HTERT RPE-1 (cell line): Measurements from ENCODE around the gene MAP3K20.
"Not testable (repeated sequence)": the region's sequence is repeated elsewhere in the genome, so short reads cannot be mapped to it uniquely, and the experiment has no call there.

Experiments used
- in situ Hi-C: fragments of 300-500 bp; cut with MboI; formaldehyde crosslinking; loops from 4 replicates; pipeline ENCODE4 v1.14.3; 2020; ENCODE audit warnings: low sequenced_read_pairs

MAP3K20 gene

GRCh38 chr2:173193925-173194324 lies 118.3 kb downstream of the MAP3K20 start:
- in situ Hi-C loops = no loop called here

- in situ Hi-C loops = no loop called here
Measured at GRCh38 chr2:173195100-173195499, 119.5 kb downstream of the MAP3K20 start.

- in situ Hi-C loops = no loop called here
Measured at GRCh38 chr2:173196080-173196479, 120.4 kb downstream of the MAP3K20 start.

- in situ Hi-C loops = no loop called here
Measured at GRCh38 chr2:173196638-173197037, 121.0 kb downstream of the MAP3K20 start.

GRCh38 chr2:173198327-173198726 lies 122.7 kb downstream of the MAP3K20 start:
- in situ Hi-C loops = no loop called here

GRCh38 chr2:173199294-173199693 lies 123.6 kb downstream of the MAP3K20 start:
- in situ Hi-C loops = no loop called here

GRCh38 chr2:173202570-173202969 lies 126.9 kb downstream of the MAP3K20 start:
- in situ Hi-C loops = no loop called here

GRCh38 chr2:173204316-173204715 lies 128.7 kb downstream of the MAP3K20 start:
- in situ Hi-C loops = no loop called here

- in situ Hi-C loops = no loop called here
Measured at GRCh38 chr2:173205375-173205774, 129.7 kb downstream of the MAP3K20 start.

- in situ Hi-C loops = not testable (repeated sequence)
Measured at GRCh38 chr2:173207124-173207523, 131.5 kb downstream of the MAP3K20 start.

- in situ Hi-C loops = no loop called here
Measured at GRCh38 chr2:173210270-173211196, 134.9 kb downstream of the MAP3K20 start.

GRCh38 chr2:173213181-173213580 lies 137.5 kb downstream of the MAP3K20 start:
- in situ Hi-C loops = no loop called here

GRCh38 chr2:173214213-173214612 lies 138.6 kb downstream of the MAP3K20 start:
- in situ Hi-C loops = no loop called here

GRCh38 chr2:173215316-173215715 lies 139.7 kb downstream of the MAP3K20 start:
- in situ Hi-C loops = no loop called here

GRCh38 chr2:173216051-173216450 lies 140.4 kb downstream of the MAP3K20 start:
- in situ Hi-C loops = no loop called here

- in situ Hi-C loops = no loop called here
Measured at GRCh38 chr2:173216668-173217067, 141.0 kb downstream of the MAP3K20 start.

GRCh38 chr2:173217116-173217840 lies 141.6 kb downstream of the MAP3K20 start:
- in situ Hi-C loops = no loop called here

GRCh38 chr2:173218326-173219056 lies 142.8 kb downstream of the MAP3K20 start:
- in situ Hi-C loops = no loop called here

- in situ Hi-C loops = no loop called here
Measured at GRCh38 chr2:173221132-173221695, 145.6 kb downstream of the MAP3K20 start.

GRCh38 chr2:173221937-173222594 lies 146.4 kb downstream of the MAP3K20 start:
- in situ Hi-C loops = no loop called here
